GM12878 (cell line): ENCODE data around the gene PCDHGA4. TPM values are rescaled to one million over a fixed set of nuclear protein-coding genes. Genes with fewer than 3 reads are reported as not detected.

Experiments
- EGR1 ChIP-seq, 2 experiments: IDR thresholded peaks; 1 replicate in 1 of 2; 2 replicates in 1 of 2; pipeline ENCODE4 v1.6.1; 2011 to 2012; ENCODE audit warnings: low read depth in 2 of 2, low read length in 2 of 2, borderline replicate concordance in 1 of 2, mild to moderate bottlenecking in 1 of 2, moderate library complexity in 1 of 2
- NBN ChIP-seq: fragments of 450-650 bp; IDR thresholded peaks from 2 replicates; pipeline ENCODE4 v1.6.1; 2016
- ZNF384 ChIP-seq: IDR thresholded peaks from 2 replicates; pipeline ENCODE4 v1.6.1; 2012; ENCODE audit warnings: low read depth, mild to moderate bottlenecking, low read length, improper control_type of control experiment, borderline replicate concordance
- polyA plus RNA-seq, 11 experiments: library from polyadenylated mRNA; depleted of rRNA in 4 of 11; unstranded in 6 of 11; stranded (reverse) in 5 of 11; fragments of >200 nt; fragmentation: Nextera tagmentation in 4 of 11; fragmentation: Illumina TruSeq in 1 of 11; extraction: Ambion mirVana in 4 of 11; extraction: Trizol in 1 of 11; gene quantifications; 1 replicate in 1 of 11; 2 replicates in 10 of 11; pipeline versions ENCODE4 v1.2.1 to v1.2.3, GENCODE V29; 2011 to 2016; ENCODE audit warnings: inconsistent platforms in 2 of 11, missing spikeins in 2 of 11, low read depth in 1 of 11
- total RNA-seq, 4 experiments: library from RNA; depleted of rRNA in 3 of 4; stranded (reverse); fragments of >200 nt in 3 of 4; fragmentation: Illumina TruSeq in 1 of 4; extraction: Trizol in 1 of 4; gene quantifications; 2 replicates each; pipeline versions ENCODE4 v1.2.1 to v1.2.3, GENCODE V29; 2013 to 2021
- TF ChIP-seq, protein P1 (sequence below): IDR thresholded peaks from 2 replicates; pipeline ENCODE4 v1.6.1; 2011; ENCODE audit warnings: low read depth, low read length, improper control_type of control experiment, borderline replicate concordance
- TF ChIP-seq, protein P2 (sequence below): fragments of 150-350 bp; IDR thresholded peaks from 2 replicates; pipeline ENCODE4 v1.6.1; 2016; ENCODE audit warnings: low read depth, low read length

PCDHGA4 gene
- total and polyA plus RNA-seq, 10 of the 15 experiments (the other 5 are each of a cell fraction or from before 2014, with no cell fraction given), result 0.09 to 0.17 (median 0.13) TPM; not detected in 3

DNA sequence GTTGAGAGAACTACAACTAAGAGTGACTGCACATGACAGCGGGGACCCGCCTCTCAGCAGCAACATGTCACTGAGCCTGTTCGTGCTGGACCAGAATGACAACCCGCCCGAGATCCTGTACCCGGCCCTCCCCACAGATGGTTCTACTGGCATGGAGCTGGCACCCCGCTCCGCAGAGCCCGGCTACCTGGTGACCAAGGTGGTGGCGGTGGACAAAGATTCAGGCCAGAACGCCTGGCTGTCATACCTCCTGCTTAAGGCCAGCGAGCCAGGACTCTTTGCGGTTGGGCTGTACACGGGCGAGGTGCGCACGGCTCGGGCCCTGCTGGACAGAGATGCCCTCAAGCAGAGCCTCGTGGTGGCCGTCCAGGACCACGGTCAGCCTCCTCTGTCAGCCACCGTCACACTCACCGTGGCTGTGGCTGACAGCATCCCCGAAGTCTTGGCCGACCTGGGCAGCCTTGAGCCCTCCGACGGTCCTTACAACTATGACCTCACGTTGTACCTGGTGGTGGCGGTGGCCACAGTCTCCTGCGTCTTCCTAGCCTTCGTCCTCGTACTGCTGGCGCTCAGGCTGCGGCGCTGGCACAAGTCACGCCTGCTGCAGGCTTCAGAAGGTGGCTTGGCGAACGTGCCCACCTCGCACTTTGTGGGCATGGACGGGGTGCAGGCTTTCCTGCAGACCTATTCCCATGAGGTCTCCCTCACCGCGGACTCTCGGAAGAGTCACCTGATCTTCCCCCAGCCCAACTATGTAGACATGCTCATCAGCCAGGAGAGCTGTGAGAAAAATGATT, 29.8 kb downstream of the PCDHGA4 start (continued):
- TF ChIP-seq, protein P1, sequence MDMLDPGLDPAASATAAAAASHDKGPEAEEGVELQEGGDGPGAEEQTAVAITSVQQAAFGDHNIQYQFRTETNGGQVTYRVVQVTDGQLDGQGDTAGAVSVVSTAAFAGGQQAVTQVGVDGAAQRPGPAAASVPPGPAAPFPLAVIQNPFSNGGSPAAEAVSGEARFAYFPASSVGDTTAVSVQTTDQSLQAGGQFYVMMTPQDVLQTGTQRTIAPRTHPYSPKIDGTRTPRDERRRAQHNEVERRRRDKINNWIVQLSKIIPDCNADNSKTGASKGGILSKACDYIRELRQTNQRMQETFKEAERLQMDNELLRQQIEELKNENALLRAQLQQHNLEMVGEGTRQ, result no peak
- TF ChIP-seq ZNF384 (no peak), EGR1 (IDR thresholded peaks at IDR 0.05; ENCODE audit: borderline replicate concordance in 1 of 2, low read depth in 2 of 2, low read length in 2 of 2) (no peak), NBN (no peak)
- TF ChIP-seq, protein P2, sequence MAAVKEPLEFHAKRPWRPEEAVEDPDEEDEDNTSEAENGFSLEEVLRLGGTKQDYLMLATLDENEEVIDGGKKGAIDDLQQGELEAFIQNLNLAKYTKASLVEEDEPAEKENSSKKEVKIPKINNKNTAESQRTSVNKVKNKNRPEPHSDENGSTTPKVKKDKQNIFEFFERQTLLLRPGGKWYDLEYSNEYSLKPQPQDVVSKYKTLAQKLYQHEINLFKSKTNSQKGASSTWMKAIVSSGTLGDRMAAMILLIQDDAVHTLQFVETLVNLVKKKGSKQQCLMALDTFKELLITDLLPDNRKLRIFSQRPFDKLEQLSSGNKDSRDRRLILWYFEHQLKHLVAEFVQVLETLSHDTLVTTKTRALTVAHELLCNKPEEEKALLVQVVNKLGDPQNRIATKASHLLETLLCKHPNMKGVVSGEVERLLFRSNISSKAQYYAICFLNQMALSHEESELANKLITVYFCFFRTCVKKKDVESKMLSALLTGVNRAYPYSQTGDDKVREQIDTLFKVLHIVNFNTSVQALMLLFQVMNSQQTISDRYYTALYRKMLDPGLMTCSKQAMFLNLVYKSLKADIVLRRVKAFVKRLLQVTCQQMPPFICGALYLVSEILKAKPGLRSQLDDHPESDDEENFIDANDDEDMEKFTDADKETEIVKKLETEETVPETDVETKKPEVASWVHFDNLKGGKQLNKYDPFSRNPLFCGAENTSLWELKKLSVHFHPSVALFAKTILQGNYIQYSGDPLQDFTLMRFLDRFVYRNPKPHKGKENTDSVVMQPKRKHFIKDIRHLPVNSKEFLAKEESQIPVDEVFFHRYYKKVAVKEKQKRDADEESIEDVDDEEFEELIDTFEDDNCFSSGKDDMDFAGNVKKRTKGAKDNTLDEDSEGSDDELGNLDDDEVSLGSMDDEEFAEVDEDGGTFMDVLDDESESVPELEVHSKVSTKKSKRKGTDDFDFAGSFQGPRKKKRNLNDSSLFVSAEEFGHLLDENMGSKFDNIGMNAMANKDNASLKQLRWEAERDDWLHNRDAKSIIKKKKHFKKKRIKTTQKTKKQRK, result no peak
